SK-N-SH treated with all-trans-retinoic acid at 6 μM for 48 hours (cell line): ENCODE results near the gene CCR9.
A peak's percentile ranks its signal among the peaks of the same experiment; 100 is the strongest.

Experiments used
- ATAC-seq: fragments of 200-7000 bp; cut with Tn5 transposase; 3 replicates; pipeline ENCODE4 v1.9.1; 2020; ENCODE audit warnings: mild to moderate bottlenecking, moderate library complexity
- ARNTL ChIP-seq: fragments of 450-650 bp; formaldehyde crosslinking; IDR thresholded peaks from 2 replicates; pipeline ENCODE4 v1.5.0; 2020; ENCODE audit warnings: low read depth, mild to moderate bottlenecking, moderate library complexity, borderline replicate concordance
- BACH2 ChIP-seq: fragments of 250-450 bp; sonication (Bioruptor Pico); IDR thresholded peaks from 2 replicates; pipeline ENCODE4 v1.9.0; 2021; ENCODE audit warnings: mild to moderate bottlenecking, borderline replicate concordance
- CREB5 ChIP-seq: fragments of 250-450 bp; sonication (Bioruptor Pico); IDR thresholded peaks from 2 replicates; pipeline ENCODE4 v1.5.1; 2020; ENCODE audit warnings: low read depth, mild to moderate bottlenecking, moderate library complexity
- CSDC2 ChIP-seq: fragments of 250-450 bp; sonication (Bioruptor Pico); IDR thresholded peaks from 2 replicates; pipeline ENCODE4 v1.5.0; 2020; ENCODE audit warnings: mild to moderate bottlenecking, moderate library complexity
- CSRNP3 ChIP-seq: fragments of 250-450 bp; sonication (Bioruptor Pico); IDR thresholded peaks from 2 replicates; pipeline ENCODE4 v1.5.1; 2021; ENCODE audit warnings: mild to moderate bottlenecking, moderate library complexity
- ESRRG ChIP-seq: fragments of 250-450 bp; sonication (Bioruptor Pico); IDR thresholded peaks from 2 replicates; pipeline ENCODE4 v1.6.1; 2021; ENCODE audit warnings: mild to moderate bottlenecking
- GLIS3 ChIP-seq: fragments of 250-450 bp; sonication (Bioruptor Pico); IDR thresholded peaks from 2 replicates; pipeline ENCODE4 v1.5.0; 2020; ENCODE audit warnings: mild to moderate bottlenecking, moderate library complexity
- ISL1 ChIP-seq: fragments of 250-450 bp; sonication (Bioruptor Pico); IDR thresholded peaks from 2 replicates; pipeline ENCODE4 v2.1.2; 2022; ENCODE audit warnings: mild to moderate bottlenecking, moderate library complexity
- OSR1 ChIP-seq: fragments of 250-450 bp; sonication (Bioruptor Pico); IDR thresholded peaks from 2 replicates; pipeline ENCODE4 v1.8.0; 2022; ENCODE audit warnings: moderate library complexity, mild to moderate bottlenecking, inconsistent platforms
- PATZ1 ChIP-seq: fragments of 250-450 bp; sonication (Bioruptor Pico); IDR thresholded peaks from 2 replicates; pipeline ENCODE4 v1.8.0; 2020; ENCODE audit warnings: mild to moderate bottlenecking, moderate library complexity, borderline replicate concordance
- POU6F1 ChIP-seq: fragments of 250-450 bp; sonication (Bioruptor Pico); IDR thresholded peaks from 2 replicates; pipeline ENCODE4 v1.8.0; 2021; ENCODE audit warnings: low read depth, mild to moderate bottlenecking, moderate library complexity, borderline replicate concordance
- PPARA ChIP-seq: fragments of 250-450 bp; sonication (Bioruptor Pico); IDR thresholded peaks from 2 replicates; pipeline ENCODE4 v1.5.0; 2020; ENCODE audit warnings: mild to moderate bottlenecking, borderline replicate concordance
- RARB ChIP-seq: fragments of 250-450 bp; sonication (Bioruptor Pico); IDR thresholded peaks from 2 replicates; pipeline ENCODE4 v1.8.0; 2021; ENCODE audit warnings: mild to moderate bottlenecking, moderate library complexity
- TCF4 ChIP-seq: fragments of 250-450 bp; sonication (Bioruptor Pico); IDR thresholded peaks from 2 replicates; pipeline ENCODE4 v1.8.0; 2021; ENCODE audit warnings: mild to moderate bottlenecking, moderate library complexity, borderline replicate concordance
- TOX ChIP-seq: fragments of 250-450 bp; sonication (Bioruptor Pico); IDR thresholded peaks from 2 replicates; pipeline ENCODE4 v1.8.0; 2021; ENCODE audit warnings: mild to moderate bottlenecking, moderate library complexity, borderline replicate concordance
- TSHZ2 ChIP-seq: fragments of 250-450 bp; sonication (Bioruptor Pico); IDR thresholded peaks from 2 replicates; pipeline ENCODE4 v1.5.0; 2020; ENCODE audit warnings: mild to moderate bottlenecking, moderate library complexity
- ZC3H10 ChIP-seq: fragments of 250-450 bp; sonication (Bioruptor Pico); IDR thresholded peaks from 2 replicates; pipeline ENCODE4 v1.5.1; 2021; ENCODE audit warnings: mild to moderate bottlenecking, moderate library complexity
- ZFP3 ChIP-seq: fragments of 250-450 bp; sonication (Bioruptor Pico); IDR thresholded peaks from 2 replicates; pipeline ENCODE4 v1.5.0; 2020; ENCODE audit warnings: mild to moderate bottlenecking, moderate library complexity
- ZFP30 ChIP-seq: fragments of 450-650 bp; formaldehyde crosslinking; IDR thresholded peaks from 2 replicates; pipeline ENCODE4 v1.5.0; 2022; ENCODE audit warnings: mild to moderate bottlenecking, moderate library complexity
- ZNF70 ChIP-seq: fragments of 450-650 bp; formaldehyde crosslinking; IDR thresholded peaks from 2 replicates; pipeline ENCODE4 v1.5.0; 2020; ENCODE audit warnings: mild to moderate bottlenecking, moderate library complexity

CCR9 gene

GRCh38 chr3:45938864-45939263 is 52.5 kb downstream of the CCR9 start:
- ATAC-seq = peak; percentile 97
- TF ChIP-seq TOX = no peak
- no peak for TF ChIP-seq POU6F1 (CRISPR knock-in tag)

DNA sequence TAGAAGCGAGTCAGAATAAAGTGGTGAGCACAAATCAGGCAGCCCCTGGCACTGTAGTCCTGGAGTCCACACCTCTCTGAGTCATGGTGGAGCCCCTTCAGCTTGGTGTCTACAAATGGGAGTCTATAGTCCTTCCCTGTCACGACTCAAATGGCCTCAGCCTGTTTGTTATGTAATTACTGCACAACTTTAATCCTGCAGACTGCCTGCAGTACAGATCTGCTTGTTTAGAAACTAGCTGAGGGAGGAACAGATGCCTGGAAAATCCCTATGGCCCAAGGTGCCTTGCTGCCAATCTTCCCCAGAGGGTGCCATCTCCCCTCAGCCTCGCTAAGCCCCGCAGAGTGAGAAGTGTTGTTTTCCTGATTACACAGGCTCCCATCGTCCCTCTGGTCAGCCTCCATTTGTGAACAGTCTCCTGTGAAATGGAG is 53.0 kb downstream of the CCR9 start:
- no peak for TF ChIP-seq CSDC2 (CRISPR knock-in tag)
- no peak for TF ChIP-seq ZFP3 (CRISPR knock-in tag)
- no peak for TF ChIP-seq PPARA (CRISPR knock-in tag)
- no peak for TF ChIP-seq PATZ1
- TF ChIP-seq BACH2 (CRISPR knock-in tag) = no peak
- no peak for TF ChIP-seq GLIS3 (CRISPR knock-in tag)
- no peak for TF ChIP-seq ISL1 (CRISPR knock-in tag)
- no peak for TF ChIP-seq ARNTL (CRISPR knock-in tag)
- no peak for TF ChIP-seq TSHZ2
- TF ChIP-seq ZC3H10 (CRISPR knock-in tag) = no peak
- no peak for TF ChIP-seq CSRNP3 (CRISPR knock-in tag)
- peak; percentile 33 for ATAC-seq

DNA sequence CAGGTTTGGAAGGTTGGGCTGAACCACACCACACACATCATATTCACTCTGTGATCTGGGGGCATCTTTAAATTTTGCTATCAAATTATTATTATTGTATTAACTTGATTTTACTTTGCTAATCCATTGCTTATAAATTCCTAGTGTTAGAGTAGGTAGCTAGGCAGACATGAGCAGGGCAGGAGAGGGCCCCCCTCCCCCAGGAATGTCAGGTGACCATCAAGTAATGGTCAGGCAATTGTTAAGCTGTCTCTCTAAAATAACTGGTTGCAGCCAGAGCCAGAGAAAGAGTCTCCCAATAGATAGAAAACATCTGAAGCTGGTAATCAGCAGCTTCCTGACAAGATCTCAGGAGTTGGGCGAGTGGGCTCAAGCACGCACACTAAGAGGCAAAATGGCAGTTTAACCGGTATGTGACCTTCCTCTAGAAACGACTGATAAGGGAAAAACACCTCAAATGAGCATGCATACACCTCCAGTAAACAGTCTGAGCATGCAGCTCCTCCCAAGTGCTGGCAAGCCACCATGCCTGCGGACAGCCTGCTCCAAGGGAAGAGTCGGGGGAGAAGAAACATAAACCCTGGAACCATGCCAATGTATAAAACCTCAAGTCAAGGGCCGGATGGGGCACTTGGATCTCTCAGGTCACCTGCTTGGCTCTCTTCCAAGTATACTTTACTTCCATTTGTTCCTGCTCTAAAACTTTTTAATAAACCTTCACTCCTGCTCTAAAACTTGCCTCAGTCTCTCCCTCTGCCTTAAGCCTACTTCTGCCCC is 53.8 kb downstream of the CCR9 start:
- no peak for ATAC-seq
- TF ChIP-seq ZFP30 (CRISPR knock-in tag) (no peak), RARB (CRISPR knock-in tag) (no peak), PPARA (CRISPR knock-in tag) (no peak), ZFP3 (CRISPR knock-in tag) (no peak), BACH2 (CRISPR knock-in tag) (no peak), CREB5 (CRISPR knock-in tag) (no peak), TOX (no peak), OSR1 (CRISPR knock-in tag) (no peak), ARNTL (CRISPR knock-in tag) (no peak), ZNF70 (CRISPR knock-in tag) (no peak)

- ATAC-seq = no peak
- TF ChIP-seq GLIS3 (CRISPR knock-in tag) = no peak
- TF ChIP-seq TSHZ2 = no peak
- TF ChIP-seq PATZ1 = no peak
- TF ChIP-seq RARB (CRISPR knock-in tag) = no peak
- TF ChIP-seq CSDC2 (CRISPR knock-in tag) = no peak
- no peak for TF ChIP-seq PPARA (CRISPR knock-in tag)
- TF ChIP-seq TCF4 (CRISPR knock-in tag) = no peak
- no peak for TF ChIP-seq ESRRG
- TF ChIP-seq ZC3H10 (CRISPR knock-in tag) = no peak
- no peak for TF ChIP-seq OSR1 (CRISPR knock-in tag)
- no peak for TF ChIP-seq TOX
These were observed 54.5 kb downstream of the CCR9 start for GRCh38 chr3:45940781-45941365.
